Neural progenitor cell (in vitro differentiated cells): ENCODE measurements around the gene COL23A1.

Source experiments
- EZH2phosphoT487 ChIP-seq: fragments of 200-600 bp; sonication (generic); IDR thresholded peaks from 2 replicates; pipeline ENCODE4 v1.6.1; 2017; ENCODE audit warnings: antibody characterized with exemption
- TF ChIP-seq, protein P1 (sequence below): fragments of 200-600 bp; sonication (generic); IDR thresholded peaks from 2 replicates; pipeline ENCODE4 v1.5.1; 2017; ENCODE audit warnings: antibody characterized with exemption, mild to moderate bottlenecking

- TF ChIP-seq, protein P1, sequence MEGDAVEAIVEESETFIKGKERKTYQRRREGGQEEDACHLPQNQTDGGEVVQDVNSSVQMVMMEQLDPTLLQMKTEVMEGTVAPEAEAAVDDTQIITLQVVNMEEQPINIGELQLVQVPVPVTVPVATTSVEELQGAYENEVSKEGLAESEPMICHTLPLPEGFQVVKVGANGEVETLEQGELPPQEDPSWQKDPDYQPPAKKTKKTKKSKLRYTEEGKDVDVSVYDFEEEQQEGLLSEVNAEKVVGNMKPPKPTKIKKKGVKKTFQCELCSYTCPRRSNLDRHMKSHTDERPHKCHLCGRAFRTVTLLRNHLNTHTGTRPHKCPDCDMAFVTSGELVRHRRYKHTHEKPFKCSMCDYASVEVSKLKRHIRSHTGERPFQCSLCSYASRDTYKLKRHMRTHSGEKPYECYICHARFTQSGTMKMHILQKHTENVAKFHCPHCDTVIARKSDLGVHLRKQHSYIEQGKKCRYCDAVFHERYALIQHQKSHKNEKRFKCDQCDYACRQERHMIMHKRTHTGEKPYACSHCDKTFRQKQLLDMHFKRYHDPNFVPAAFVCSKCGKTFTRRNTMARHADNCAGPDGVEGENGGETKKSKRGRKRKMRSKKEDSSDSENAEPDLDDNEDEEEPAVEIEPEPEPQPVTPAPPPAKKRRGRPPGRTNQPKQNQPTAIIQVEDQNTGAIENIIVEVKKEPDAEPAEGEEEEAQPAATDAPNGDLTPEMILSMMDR: no peak
- TF ChIP-seq EZH2phosphoT487: no peak
Measured at GRCh38 chr5:178445534-178445933, 144.7 kb downstream of the COL23A1 start.
